K562 (cell line): ENCODE data around the gene ZNF865. TPM values are rescaled to one million over a fixed set of nuclear protein-coding genes. Genes with fewer than 3 reads are reported as not detected.

Experiments
- CREM ChIP-seq: IDR thresholded peaks from 2 replicates; pipeline ENCODE4 v1.6.1; 2014; ENCODE audit warnings: antibody characterized with exemption, low read depth
- MCM5 ChIP-seq: fragments of 450-650 bp; IDR thresholded peaks from 2 replicates; pipeline ENCODE4 v1.6.1; 2016; ENCODE audit warnings: low read depth
- PML ChIP-seq: IDR thresholded peaks from 2 replicates; pipeline ENCODE4 v1.6.1; 2012; ENCODE audit warnings: low read length, inconsistent platforms
- RBFOX2 ChIP-seq: fragments of 200-400 bp; formaldehyde crosslinking; IDR thresholded peaks from 2 replicates; pipeline ENCODE4 v1.6.1; 2017; ENCODE audit warnings: low read depth, mild to moderate bottlenecking, low read length, moderate library complexity
- RBM14 ChIP-seq: fragments of 200-400 bp; formaldehyde crosslinking; IDR thresholded peaks from 2 replicates; pipeline ENCODE4 v1.6.1; 2018; ENCODE audit warnings: low read depth, mild to moderate bottlenecking, low read length, moderate library complexity, borderline replicate concordance; ENCODE audit not compliant: insufficient read depth
- TAL1 ChIP-seq: fragments of 450-650 bp; IDR thresholded peaks from 2 replicates; pipeline ENCODE4 v1.6.1; 2016; ENCODE audit warnings: mild to moderate bottlenecking
- TEAD2 ChIP-seq: fragments of 450-650 bp; IDR thresholded peaks from 2 replicates; pipeline ENCODE4 v1.6.1; 2016; ENCODE audit warnings: missing genetic modification characterization, control low read depth, missing compliant biosample characterization
- ZBED1 ChIP-seq: IDR thresholded peaks from 2 replicates; pipeline ENCODE4 v1.6.1; 2014
- ZNF134 ChIP-seq: fragments of 250-450 bp; sonication (Bioruptor Pico); conservative IDR thresholded peaks from 2 replicates; pipeline ENCODE4 v1.4.0; 2020
- ZNF174 ChIP-seq: fragments of 250-450 bp; sonication (Bioruptor Pico); IDR thresholded peaks from 2 replicates; pipeline ENCODE4 v1.4.0; 2020; ENCODE audit warnings: mild to moderate bottlenecking
- ZNF766 ChIP-seq: fragments of 200-800 bp; sonication (Bioruptor generic); conservative IDR thresholded peaks from 2 replicates; pipeline ENCODE4 v1.6.1; 2016; ENCODE audit warnings: missing genetic modification characterization, missing compliant biosample characterization
- polyA plus RNA-seq, 8 experiments: library from polyadenylated mRNA; depleted of rRNA in 4 of 8; stranded (reverse) in 5 of 8; unstranded in 3 of 8; fragments of >200 nt; fragmentation: Nextera tagmentation in 2 of 8; fragmentation: Illumina TruSeq in 1 of 8; extraction: Ambion mirVana in 2 of 8; extraction: Trizol in 1 of 8; gene quantifications; 2 replicates each; pipeline versions ENCODE4 v1.2.1 to v1.2.3, GENCODE V29; 2011 to 2014; ENCODE audit warnings: inconsistent platforms in 1 of 8, missing spikeins in 1 of 8
- total RNA-seq, 7 experiments: library from RNA; depleted of rRNA in 6 of 7; stranded (reverse); fragments of >200 nt in 6 of 7; fragmentation: Illumina TruSeq in 2 of 7; extraction: Trizol in 2 of 7; gene quantifications; 2 replicates each; pipeline versions ENCODE4 v1.2.1 to v1.2.3, GENCODE V29; 2011 to 2021; ENCODE audit warnings: low replicate concordance in 1 of 7
- TF ChIP-seq, protein P1 (sequence below), 2 experiments: fragments of 200-800 bp in 1 of 2; sonication (Bioruptor generic) in 1 of 2; sonication (generic) in 1 of 2; formaldehyde crosslinking in 1 of 2; IDR thresholded peaks in 1 of 2; conservative IDR thresholded peaks in 1 of 2; 2 replicates each; pipeline versions ENCODE4 v1.5.0 to v1.6.1; 2016 to 2020; ENCODE audit warnings: missing compliant biosample characterization in 1 of 2, missing genetic modification characterization in 1 of 2, missing genetic modification reagents in 1 of 2
- TF ChIP-seq, protein P2 (sequence below): fragments of 450-650 bp; IDR thresholded peaks from 2 replicates; pipeline ENCODE4 v1.6.1; 2018; ENCODE audit not compliant: partially characterized antibody

The ZNF865 gene
- total and polyA plus RNA-seq, 9 of the 15 experiments (the other 6 are each of a cell fraction or from before 2014, with no cell fraction given) = 0.40 to 18.8 (median 1.6) TPM; not detected in 2

DNA sequence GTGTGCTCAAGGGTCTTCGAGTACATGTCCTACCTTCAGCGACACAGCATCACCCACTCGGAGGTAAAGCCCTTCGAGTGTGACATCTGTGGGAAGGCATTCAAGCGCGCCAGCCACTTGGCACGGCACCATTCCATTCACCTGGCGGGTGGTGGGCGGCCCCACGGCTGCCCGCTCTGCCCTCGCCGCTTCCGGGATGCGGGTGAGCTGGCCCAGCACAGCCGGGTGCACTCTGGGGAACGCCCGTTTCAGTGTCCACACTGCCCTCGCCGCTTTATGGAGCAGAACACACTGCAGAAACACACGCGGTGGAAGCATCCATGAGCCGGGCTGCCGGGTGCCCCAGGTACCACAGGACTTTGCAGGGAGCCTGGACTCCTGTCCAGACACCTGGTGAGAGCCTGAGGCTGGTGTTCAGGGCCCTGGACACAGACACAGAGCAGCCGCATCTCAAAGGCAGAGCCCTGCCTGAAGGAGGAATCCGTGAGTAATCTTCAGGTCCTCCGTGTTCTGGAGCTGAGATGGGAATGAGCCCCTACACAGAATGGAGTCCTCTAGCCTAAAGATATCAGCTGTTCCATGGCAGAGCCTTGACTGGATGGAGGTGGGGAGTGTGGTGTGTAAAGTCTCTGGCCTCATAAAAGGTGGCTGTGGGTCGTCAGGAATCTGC, 39.5 kb downstream of the ZNF865 start (continued):
- TF ChIP-seq, protein P1, sequence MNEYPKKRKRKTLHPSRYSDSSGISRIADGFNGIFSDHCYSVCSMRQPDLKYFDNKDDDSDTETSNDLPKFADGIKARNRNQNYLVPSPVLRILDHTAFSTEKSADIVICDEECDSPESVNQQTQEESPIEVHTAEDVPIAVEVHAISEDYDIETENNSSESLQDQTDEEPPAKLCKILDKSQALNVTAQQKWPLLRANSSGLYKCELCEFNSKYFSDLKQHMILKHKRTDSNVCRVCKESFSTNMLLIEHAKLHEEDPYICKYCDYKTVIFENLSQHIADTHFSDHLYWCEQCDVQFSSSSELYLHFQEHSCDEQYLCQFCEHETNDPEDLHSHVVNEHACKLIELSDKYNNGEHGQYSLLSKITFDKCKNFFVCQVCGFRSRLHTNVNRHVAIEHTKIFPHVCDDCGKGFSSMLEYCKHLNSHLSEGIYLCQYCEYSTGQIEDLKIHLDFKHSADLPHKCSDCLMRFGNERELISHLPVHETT (CRISPR knock-in tag; conservative IDR thresholded peaks at IDR 0.05 in 1 of 2, IDR thresholded peaks at IDR 0.05 in 1 of 2) = no peak
- TF ChIP-seq RBFOX2 = peak; percentile 67
- no peak for TF ChIP-seq CREM
- TF ChIP-seq TAL1 = no peak
- no peak for TF ChIP-seq ZNF766 (CRISPR knock-in tag)
- TF ChIP-seq TEAD2 = no peak
- TF ChIP-seq, protein P2, sequence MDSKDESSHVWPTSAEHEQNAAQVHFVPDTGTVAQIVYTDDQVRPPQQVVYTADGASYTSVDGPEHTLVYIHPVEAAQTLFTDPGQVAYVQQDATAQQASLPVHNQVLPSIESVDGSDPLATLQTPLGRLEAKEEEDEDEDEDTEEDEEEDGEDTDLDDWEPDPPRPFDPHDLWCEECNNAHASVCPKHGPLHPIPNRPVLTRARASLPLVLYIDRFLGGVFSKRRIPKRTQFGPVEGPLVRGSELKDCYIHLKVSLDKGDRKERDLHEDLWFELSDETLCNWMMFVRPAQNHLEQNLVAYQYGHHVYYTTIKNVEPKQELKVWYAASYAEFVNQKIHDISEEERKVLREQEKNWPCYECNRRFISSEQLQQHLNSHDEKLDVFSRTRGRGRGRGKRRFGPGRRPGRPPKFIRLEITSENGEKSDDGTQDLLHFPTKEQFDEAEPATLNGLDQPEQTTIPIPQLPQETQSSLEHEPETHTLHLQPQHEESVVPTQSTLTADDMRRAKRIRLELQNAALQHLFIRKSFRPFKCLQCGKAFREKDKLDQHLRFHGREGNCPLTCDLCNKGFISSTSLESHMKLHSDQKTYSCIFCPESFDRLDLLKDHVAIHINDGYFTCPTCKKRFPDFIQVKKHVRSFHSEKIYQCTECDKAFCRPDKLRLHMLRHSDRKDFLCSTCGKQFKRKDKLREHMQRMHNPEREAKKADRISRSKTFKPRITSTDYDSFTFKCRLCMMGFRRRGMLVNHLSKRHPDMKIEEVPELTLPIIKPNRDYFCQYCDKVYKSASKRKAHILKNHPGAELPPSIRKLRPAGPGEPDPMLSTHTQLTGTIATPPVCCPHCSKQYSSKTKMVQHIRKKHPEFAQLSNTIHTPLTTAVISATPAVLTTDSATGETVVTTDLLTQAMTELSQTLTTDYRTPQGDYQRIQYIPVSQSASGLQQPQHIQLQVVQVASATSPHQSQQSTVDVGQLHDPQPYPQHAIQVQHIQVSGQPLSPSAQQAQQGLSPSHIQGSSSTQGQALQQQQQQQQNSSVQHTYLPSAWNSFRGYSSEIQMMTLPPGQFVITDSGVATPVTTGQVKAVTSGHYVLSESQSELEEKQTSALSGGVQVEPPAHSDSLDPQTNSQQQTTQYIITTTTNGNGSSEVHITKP = peak; percentile 10
- TF ChIP-seq MCM5 = no peak
- TF ChIP-seq ZNF174 (CRISPR knock-in tag) = no peak
- no peak for TF ChIP-seq ZNF134 (CRISPR knock-in tag)
- no peak for TF ChIP-seq ZBED1
- no peak for TF ChIP-seq RBM14
- TF ChIP-seq PML = no peak
